Adrenal gland (tissue), 12 donors: Measurements from ENCODE around the gene DHRS7B. TPM values are rescaled to one million over a fixed set of nuclear protein-coding genes. Genes with fewer than 3 reads are reported as not detected.

Experiments
- DNase-seq, 7 donors: peaks; one replicate each; pipeline ENCODE4 v3.0.0-alpha.2; 2019 to 2020
- H3K27ac ChIP-seq, 5 donors: fragments of 200-600 bp; sonication (generic) in 4 of 5; 1 replicate in 3 of 5; 2 replicates in 2 of 5; pipeline versions ENCODE4 v1.5.1 to v1.8.0; 2016 to 2020; ENCODE audit warnings: mild to moderate bottlenecking in 1 of 5
- H3K27me3 ChIP-seq: fragments of 200-600 bp; 2 replicates; pipeline ENCODE4 v1.8.0; 2021
- H3K36me3 ChIP-seq, 2 donors: fragments of 200-600 bp; replicated peaks in 1 of 2; 1 replicate in 1 of 2; 2 replicates in 1 of 2; pipeline versions ENCODE4 v1.5.1 to v1.8.0; 2018 to 2022
- H3K4me1 ChIP-seq, 2 donors: fragments of 200-600 bp; replicated peaks in 1 of 2; 1 replicate in 1 of 2; 2 replicates in 1 of 2; pipeline versions ENCODE4 v1.5.1 to v1.8.0; 2018 to 2021
- H3K4me3 ChIP-seq, 4 donors: fragments of 200-600 bp; sonication (generic) in 3 of 4; one replicate each; pipeline ENCODE4 v1.5.1; 2016 to 2018
- H3K9me3 ChIP-seq, 3 donors: fragments of 200-600 bp; sonication (generic) in 1 of 3; replicated peaks in 1 of 3; 1 replicate in 2 of 3; 2 replicates in 1 of 3; pipeline versions ENCODE4 v1.5.1 to v1.8.0; 2016 to 2021
- CTCF ChIP-seq, 6 experiments: fragments of 450-650 bp in 4 of 6; fragments of 200-600 bp in 2 of 6; sonication (generic) in 1 of 6; IDR thresholded peaks; 1 replicate in 5 of 6; 2 replicates in 1 of 6; pipeline versions ENCODE4 v1.5.1 to v1.8.0; 2016 to 2021; ENCODE audit warnings: antibody characterized with exemption in 6 of 6, mild to moderate bottlenecking in 2 of 6, moderate library complexity in 1 of 6
- POLR2A ChIP-seq, 2 donors: fragments of 450-650 bp; IDR thresholded peaks; one replicate each; pipeline ENCODE4 v1.6.1; 2017; ENCODE audit warnings: antibody characterized with exemption in 2 of 2, mild to moderate bottlenecking in 2 of 2, moderate library complexity in 1 of 2
- WGBS, 4 donors: extraction: QIAGEN DNeasy Blood & Tissue Kit in 2 of 4; methylation state at CpG; one replicate each; pipeline versions ENCODE4 v1.1.5 to v1.1.7; 2013 to 2017; 5-methylcytosine and 5-hydroxymethylcytosine counted together
- intact Hi-C, 2 donors: fragments of 100-400 bp; cut with DNase I; formaldehyde crosslinking; loops; one replicate each; pipeline versions ENCODE4 v1.14.1 to v1.15.0; 2022 to 2023
- polyA plus RNA-seq, 3 donors: library from polyadenylated mRNA; stranded (reverse); fragments of 200-250 nt in 2 of 3; fragments of 350-450 nt in 1 of 3; fragmentation: Illumina TruSeq in 1 of 3; extraction: RNeasy Lipid Tissue Mini Kit (QIAGEN cat#74804) in 1 of 3; gene quantifications; one replicate each; pipeline ENCODE4 v1.2.3, GENCODE V29; 2013 to 2014
- total RNA-seq, 9 donors: library from RNA; depleted of rRNA in 4 of 9; stranded (reverse); fragments of >200 nt in 4 of 9; fragments of 120-200 nt in 1 of 9; fragmentation: NEBNext Ultra II Directional in 1 of 9; extraction: Animal tissue kit (Norgen Biotek cat#: 25700) in 1 of 9; gene quantifications; one replicate each; pipeline versions ENCODE4 v1.1.0 to v1.2.4, GENCODE V29; 2013 to 2023
- donor health status: healthy with polysubstance abuse.
- donor health status: Bipolar disorder and iron deficiency.
- donor health status: DM: yes; HTN: yes; CAD: no.
- donor health status: DM: no; HTN: no; CAD: no.
- donor health status: DM: no; HTN: no; CAD: no.
- donor health status: DM: yes; HTN: yes; CAD: no.

Gene DHRS7B
- total and polyA plus RNA-seq, 12 donors, result 18.0 to 68.5 (median 40.8) TPM

- H3K36me3 ChIP-seq, result no peaks in the 10 kb centered on the region
- TF ChIP-seq POLR2A (IDR thresholded peaks at IDR 0.05) (no peak), CTCF (IDR thresholded peaks at IDR 0.05) (no peak)
- intact Hi-C loops, result no loop called here
- H3K4me3 ChIP-seq, result no peak overlapping the region
- H3K4me1 ChIP-seq, result peaks cover 3 to 13% of the 10 kb centered on the region in 2 donors
- 75 to 91% (median 83%) methylated on average over 2 of the region's 2 CpGs for WGBS, 4 donors
- H3K27me3 ChIP-seq, result no peaks in the 10 kb centered on the region
- DNase-seq, result peak in 1 of 7 donors; percentile 6
- no peak overlapping the region for H3K27ac ChIP-seq
- H3K9me3 ChIP-seq, result no peaks in the 10 kb centered on the region
These were observed 29.9 kb upstream of the DHRS7B start for GRCh38 chr17:21096874-21097273.

GRCh38 chr17:21098934-21099689 lies 27.7 kb upstream of the DHRS7B start:
- intact Hi-C loops, result no loop called here
- WGBS, 4 donors, result 0 to 1% (median 1%) methylated on average over 23 to 29 of the region's 29 CpGs
- TF ChIP-seq POLR2A (IDR thresholded peaks at IDR 0.05) (no peak), CTCF (IDR thresholded peaks at IDR 0.05) (no peak)
- no peaks in the 10 kb centered on the region for H3K27me3 ChIP-seq
- H3K4me3 ChIP-seq, result peak overlapping the region in 2 of 4 donors; percentile 24 to 52
- H3K9me3 ChIP-seq, result no peaks in the 10 kb centered on the region
- DNase-seq, result peak; percentile 39 to 77 (median 57)
- H3K27ac ChIP-seq, result no peak overlapping the region
- no peaks in the 10 kb centered on the region for H3K36me3 ChIP-seq
- H3K4me1 ChIP-seq, result peaks cover 3 to 13% of the 10 kb centered on the region in 2 donors

GRCh38 chr17:21100636-21101035 lies 26.1 kb upstream of the DHRS7B start:
- intact Hi-C loops, result no loop called here
- H3K4me1 ChIP-seq, result peaks cover 3 to 13% of the 10 kb centered on the region in 2 donors
- H3K9me3 ChIP-seq, result no peaks in the 10 kb centered on the region
- H3K27me3 ChIP-seq, result no peaks in the 10 kb centered on the region
- H3K27ac ChIP-seq, result no peak overlapping the region
- H3K36me3 ChIP-seq, result no peaks in the 10 kb centered on the region
- no peak for TF ChIP-seq CTCF (IDR thresholded peaks at IDR 0.05)
- TF ChIP-seq POLR2A (IDR thresholded peaks at IDR 0.05), result no peak
- no peak for DNase-seq
- H3K4me3 ChIP-seq, result no peak overlapping the region
- 68 to 81% (median 77%) methylated on average over 2 of the region's 2 CpGs for WGBS, 4 donors

- peaks cover 1% of the 10 kb centered on the region in 2 donors for H3K4me1 ChIP-seq
- TF ChIP-seq CTCF (IDR thresholded peaks at IDR 0.05) (no peak), POLR2A (IDR thresholded peaks at IDR 0.05) (no peak)
- intact Hi-C loops, result no loop called here
- no peak overlapping the region for H3K27ac ChIP-seq
- no peaks in the 10 kb centered on the region for H3K36me3 ChIP-seq
- H3K4me3 ChIP-seq, result no peak overlapping the region
- WGBS, 4 donors, result 80 to 89% (median 88%) methylated on average over 7 of the region's 7 CpGs
- no peaks in the 10 kb centered on the region for H3K27me3 ChIP-seq
- peak in 1 of 7 donors; percentile 5 for DNase-seq
- no peaks in the 10 kb centered on the region for H3K9me3 ChIP-seq
These were observed 22.2 kb upstream of the DHRS7B start for GRCh38 chr17:21104608-21105007.
